C4-2B (cell line): ENCODE measurements around the gene EPHA7.

Experiments used
- ZFX ChIP-seq: fragments of 450-650 bp; IDR thresholded peaks from 2 replicates; pipeline ENCODE4 v1.6.1; 2017
- TF ChIP-seq, protein P1 (sequence below): fragments of 450-650 bp; conservative IDR thresholded peaks from 2 replicates; pipeline ENCODE4 v1.5.1; 2017; ENCODE audit warnings: mild to moderate bottlenecking

GRCh38 chr6:93403390-93403789 is 16.0 kb downstream of the EPHA7 start:
- TF ChIP-seq, protein P1, sequence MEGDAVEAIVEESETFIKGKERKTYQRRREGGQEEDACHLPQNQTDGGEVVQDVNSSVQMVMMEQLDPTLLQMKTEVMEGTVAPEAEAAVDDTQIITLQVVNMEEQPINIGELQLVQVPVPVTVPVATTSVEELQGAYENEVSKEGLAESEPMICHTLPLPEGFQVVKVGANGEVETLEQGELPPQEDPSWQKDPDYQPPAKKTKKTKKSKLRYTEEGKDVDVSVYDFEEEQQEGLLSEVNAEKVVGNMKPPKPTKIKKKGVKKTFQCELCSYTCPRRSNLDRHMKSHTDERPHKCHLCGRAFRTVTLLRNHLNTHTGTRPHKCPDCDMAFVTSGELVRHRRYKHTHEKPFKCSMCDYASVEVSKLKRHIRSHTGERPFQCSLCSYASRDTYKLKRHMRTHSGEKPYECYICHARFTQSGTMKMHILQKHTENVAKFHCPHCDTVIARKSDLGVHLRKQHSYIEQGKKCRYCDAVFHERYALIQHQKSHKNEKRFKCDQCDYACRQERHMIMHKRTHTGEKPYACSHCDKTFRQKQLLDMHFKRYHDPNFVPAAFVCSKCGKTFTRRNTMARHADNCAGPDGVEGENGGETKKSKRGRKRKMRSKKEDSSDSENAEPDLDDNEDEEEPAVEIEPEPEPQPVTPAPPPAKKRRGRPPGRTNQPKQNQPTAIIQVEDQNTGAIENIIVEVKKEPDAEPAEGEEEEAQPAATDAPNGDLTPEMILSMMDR, result no peak
- TF ChIP-seq ZFX, result no peak
